Measurements from ENCODE around the gene BACH2.
A peak's percentile ranks its signal among the peaks of the same experiment; 100 is the strongest.

DNA sequence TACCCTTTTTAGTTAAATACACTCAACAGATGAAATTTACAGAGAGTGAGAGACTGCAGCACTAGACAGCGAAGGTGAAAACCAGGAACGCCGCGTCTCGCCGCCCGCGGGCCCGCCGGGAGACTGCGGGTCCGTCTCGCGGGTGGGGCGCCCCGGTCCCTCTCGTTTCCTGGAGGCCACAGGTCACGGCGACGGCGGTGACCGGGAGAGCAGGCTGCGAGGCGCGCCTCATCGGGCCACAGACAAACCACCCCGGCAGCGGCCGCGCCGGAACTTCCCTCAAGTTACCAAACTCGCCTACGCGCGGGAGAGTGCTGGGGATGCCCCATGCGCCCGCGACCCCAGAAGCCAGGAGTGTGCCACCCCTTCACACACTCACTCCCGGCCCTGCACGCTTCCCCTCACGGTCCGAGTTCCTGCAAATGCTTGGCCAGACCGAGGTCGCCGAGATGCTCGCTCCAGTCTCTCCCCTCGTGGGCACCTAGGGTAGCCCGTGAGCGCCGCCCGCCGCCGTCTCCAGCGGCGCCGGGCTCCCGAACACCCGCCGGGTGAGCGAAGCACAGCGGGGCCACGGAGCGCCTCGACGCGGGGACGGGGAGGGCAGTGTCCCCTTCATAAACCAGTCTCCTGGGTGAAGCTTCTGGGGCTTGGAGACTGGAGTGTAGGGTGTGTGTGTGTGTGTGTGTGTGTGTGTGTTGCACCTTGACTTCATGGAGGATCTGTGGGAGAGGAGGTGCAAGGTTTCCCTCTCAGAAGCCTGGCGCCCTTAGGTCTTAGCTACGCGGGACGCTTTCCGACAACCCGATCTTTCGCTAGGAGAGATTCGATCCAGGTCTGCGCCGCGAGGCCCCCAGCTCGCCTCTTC is 1.4 kb downstream of the BACH2 start:
- TF ChIP-seq, protein P1, sequence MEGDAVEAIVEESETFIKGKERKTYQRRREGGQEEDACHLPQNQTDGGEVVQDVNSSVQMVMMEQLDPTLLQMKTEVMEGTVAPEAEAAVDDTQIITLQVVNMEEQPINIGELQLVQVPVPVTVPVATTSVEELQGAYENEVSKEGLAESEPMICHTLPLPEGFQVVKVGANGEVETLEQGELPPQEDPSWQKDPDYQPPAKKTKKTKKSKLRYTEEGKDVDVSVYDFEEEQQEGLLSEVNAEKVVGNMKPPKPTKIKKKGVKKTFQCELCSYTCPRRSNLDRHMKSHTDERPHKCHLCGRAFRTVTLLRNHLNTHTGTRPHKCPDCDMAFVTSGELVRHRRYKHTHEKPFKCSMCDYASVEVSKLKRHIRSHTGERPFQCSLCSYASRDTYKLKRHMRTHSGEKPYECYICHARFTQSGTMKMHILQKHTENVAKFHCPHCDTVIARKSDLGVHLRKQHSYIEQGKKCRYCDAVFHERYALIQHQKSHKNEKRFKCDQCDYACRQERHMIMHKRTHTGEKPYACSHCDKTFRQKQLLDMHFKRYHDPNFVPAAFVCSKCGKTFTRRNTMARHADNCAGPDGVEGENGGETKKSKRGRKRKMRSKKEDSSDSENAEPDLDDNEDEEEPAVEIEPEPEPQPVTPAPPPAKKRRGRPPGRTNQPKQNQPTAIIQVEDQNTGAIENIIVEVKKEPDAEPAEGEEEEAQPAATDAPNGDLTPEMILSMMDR (conservative IDR thresholded peaks at IDR 0.05; ENCODE audit: low read depth, low read length), result peak; percentile 39
- TF ChIP-seq MAFK (IDR thresholded peaks at IDR 0.05; ENCODE audit: low read depth, low read length), result no peak
- TF ChIP-seq RAD21 (IDR thresholded peaks at IDR 0.05; ENCODE audit: low read length), result peak; percentile 52
- 0 out of 2 replicates have a peak, but pooled peaks have one; percentile 3 for TF ChIP-seq SMC3 (IDR thresholded peaks at IDR 0.05; ENCODE audit: low read depth, low read length)
- no peak for TF ChIP-seq BHLHE40 (IDR thresholded peaks at IDR 0.05; ENCODE audit: low read depth, low read length)
- no peak for TF ChIP-seq POLR2A (IDR thresholded peaks at IDR 0.05; ENCODE audit: low read depth, low read length)
- TF ChIP-seq, protein P2, sequence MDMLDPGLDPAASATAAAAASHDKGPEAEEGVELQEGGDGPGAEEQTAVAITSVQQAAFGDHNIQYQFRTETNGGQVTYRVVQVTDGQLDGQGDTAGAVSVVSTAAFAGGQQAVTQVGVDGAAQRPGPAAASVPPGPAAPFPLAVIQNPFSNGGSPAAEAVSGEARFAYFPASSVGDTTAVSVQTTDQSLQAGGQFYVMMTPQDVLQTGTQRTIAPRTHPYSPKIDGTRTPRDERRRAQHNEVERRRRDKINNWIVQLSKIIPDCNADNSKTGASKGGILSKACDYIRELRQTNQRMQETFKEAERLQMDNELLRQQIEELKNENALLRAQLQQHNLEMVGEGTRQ (IDR thresholded peaks at IDR 0.05; ENCODE audit: low read depth, low read length), result no peak
- TF ChIP-seq RFX5 (IDR thresholded peaks at IDR 0.05; ENCODE audit: low read depth, low read length), result no peak
- TF ChIP-seq FOS (IDR thresholded peaks at IDR 0.05; ENCODE audit: low read depth, low read length), result no peak
- no peak for TF ChIP-seq MXI1 (IDR thresholded peaks at IDR 0.05; ENCODE audit: borderline replicate concordance, low read depth, low read length)
